ENCODE results near the gene TRIM22. TPM values are rescaled to one million over a fixed set of nuclear protein-coding genes. Genes with fewer than 3 reads are reported as not detected.

The TRIM22 gene
- total and polyA plus RNA-seq, 9 of the 15 experiments (the other 6 are each of a cell fraction or from before 2014, with no cell fraction given), result 0.06 to 1.1 (median 0.18) TPM; not detected in 2

GRCh38 chr11:5736396-5736795 lies 46.8 kb downstream of the TRIM22 start, which contains the start of gene OR56B1:
OR56B1 (plus strand) TSS chr11:5736448; CDS start chr11:5736517, 69 bp downstream.
- peaks cover 0 to 2% of the 10 kb centered on the region in 2 experiments; a peak in 3 of 5 replicates for H3K27me3 ChIP-seq (ENCODE audit: control insufficient read depth in 2 of 2, insufficient read depth in 2 of 2, low read length in 2 of 2)
- H3K4me3 ChIP-seq, result no peak within 1 kb of the TSS
- POLR2A ChIA-PET, result interaction anchor here (0.6 to 1.2 kb wide), 2 partner anchors 24 to 139 kb away, joined by 3 read pairs; no protein-coding TSS in a partner anchor
- ATAC-seq, result no peak
- no peak within 1 kb of the TSS for H2AFZ ChIP-seq (ENCODE audit: low read depth, low read length)
- no peak within 1 kb of the TSS for H3K27ac ChIP-seq (ENCODE audit: extremely low read depth, low read depth, low read length)
- DNase-seq (ENCODE audit: extremely low read depth in 1 of 4, low spot score in 3 of 4), result no peak
- no peak for FAIRE-seq
- H3K9me3 ChIP-seq (replicated peaks; ENCODE audit: control insufficient read depth, insufficient read depth, low read depth, low read length), result peaks cover 2% of the 10 kb centered on the region; the same call in 1 of the 2 replicates
- in situ Hi-C loops (cut with MboI), result no loop called here
- H3K4me2 ChIP-seq (ENCODE audit: insufficient read depth, low read length), result no peak within 1 kb of the TSS
- no peaks in the 10 kb centered on the region for H4K20me1 ChIP-seq (replicated peaks; ENCODE audit: control insufficient read depth, insufficient read depth, low read length)
- CTCF ChIA-PET (ENCODE audit: low intra/inter-chr PET ratio), result no interaction called here
- WGBS (ENCODE audit: insufficient coverage, low coverage, missing lambda C conversion rate), result 0% methylated on average over 1 of the region's 1 CpG
- H3K36me3 ChIP-seq (ENCODE audit: control insufficient read depth, insufficient read depth, low read length), result no peaks in the 10 kb centered on the region
- H3K9me1 ChIP-seq (ENCODE audit: control insufficient read depth, insufficient read depth, low read length), result no peaks in the 10 kb centered on the region
- no peaks in the 10 kb centered on the region for H3K79me2 ChIP-seq (ENCODE audit: control insufficient read depth, insufficient read depth, low read length)
- H3K4me1 ChIP-seq (replicated peaks in 1 of 2; ENCODE audit: control insufficient read depth in 2 of 2, insufficient read depth in 2 of 2, low read length in 2 of 2), result no peaks in the 10 kb centered on the region
- no peak within 1 kb of the TSS for H3K9ac ChIP-seq (ENCODE audit: insufficient read depth in 1 of 2, low read depth in 2 of 2, low read length in 2 of 2)
- BruUV-seq (replicated peaks), result no TSS peak
- intact Hi-C loops (cut with micrococcal nuclease), result no loop called here
- TF ChIP-seq ELK1 (CRISPR knock-in tag; IDR thresholded peaks at IDR 0.05) (no peak), POLR2AphosphoS2 (IDR thresholded peaks at IDR 0.05; ENCODE audit: low read length) (no peak), C11orf30 (IDR thresholded peaks at IDR 0.05; ENCODE audit: low read depth) (no peak), ZNF23 (CRISPR knock-in tag; IDR thresholded peaks at IDR 0.05) (no peak), ELF2 (CRISPR knock-in tag; IDR thresholded peaks at IDR 0.05) (no peak), KAT7 (CRISPR knock-in tag; IDR thresholded peaks at IDR 0.05; ENCODE audit: borderline replicate concordance) (no peak), ZNF133 (CRISPR knock-in tag; IDR thresholded peaks at IDR 0.05) (no peak), XRCC3 (IDR thresholded peaks at IDR 0.05) (no peak), RBBP5 (IDR thresholded peaks at IDR 0.05; ENCODE audit: borderline replicate concordance, insufficient read depth, low read length, poor library complexity, severe bottlenecking) (no peak), SP2 (IDR thresholded peaks at IDR 0.05; ENCODE audit: extremely low read depth, low read depth, low read length, poor library complexity, severe bottlenecking) (no peak), PBX2 (CRISPR knock-in tag; IDR thresholded peaks at IDR 0.05; ENCODE audit: low read depth) (no peak), PBX2 (tag; conservative IDR thresholded peaks at IDR 0.05; ENCODE audit: low read depth) (no peak)
- TF ChIP-seq, protein P1, sequence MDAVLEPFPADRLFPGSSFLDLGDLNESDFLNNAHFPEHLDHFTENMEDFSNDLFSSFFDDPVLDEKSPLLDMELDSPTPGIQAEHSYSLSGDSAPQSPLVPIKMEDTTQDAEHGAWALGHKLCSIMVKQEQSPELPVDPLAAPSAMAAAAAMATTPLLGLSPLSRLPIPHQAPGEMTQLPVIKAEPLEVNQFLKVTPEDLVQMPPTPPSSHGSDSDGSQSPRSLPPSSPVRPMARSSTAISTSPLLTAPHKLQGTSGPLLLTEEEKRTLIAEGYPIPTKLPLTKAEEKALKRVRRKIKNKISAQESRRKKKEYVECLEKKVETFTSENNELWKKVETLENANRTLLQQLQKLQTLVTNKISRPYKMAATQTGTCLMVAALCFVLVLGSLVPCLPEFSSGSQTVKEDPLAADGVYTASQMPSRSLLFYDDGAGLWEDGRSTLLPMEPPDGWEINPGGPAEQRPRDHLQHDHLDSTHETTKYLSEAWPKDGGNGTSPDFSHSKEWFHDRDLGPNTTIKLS (IDR thresholded peaks at IDR 0.05; ENCODE audit: borderline replicate concordance, low read depth), result no peak
- TF ChIP-seq, protein P2, sequence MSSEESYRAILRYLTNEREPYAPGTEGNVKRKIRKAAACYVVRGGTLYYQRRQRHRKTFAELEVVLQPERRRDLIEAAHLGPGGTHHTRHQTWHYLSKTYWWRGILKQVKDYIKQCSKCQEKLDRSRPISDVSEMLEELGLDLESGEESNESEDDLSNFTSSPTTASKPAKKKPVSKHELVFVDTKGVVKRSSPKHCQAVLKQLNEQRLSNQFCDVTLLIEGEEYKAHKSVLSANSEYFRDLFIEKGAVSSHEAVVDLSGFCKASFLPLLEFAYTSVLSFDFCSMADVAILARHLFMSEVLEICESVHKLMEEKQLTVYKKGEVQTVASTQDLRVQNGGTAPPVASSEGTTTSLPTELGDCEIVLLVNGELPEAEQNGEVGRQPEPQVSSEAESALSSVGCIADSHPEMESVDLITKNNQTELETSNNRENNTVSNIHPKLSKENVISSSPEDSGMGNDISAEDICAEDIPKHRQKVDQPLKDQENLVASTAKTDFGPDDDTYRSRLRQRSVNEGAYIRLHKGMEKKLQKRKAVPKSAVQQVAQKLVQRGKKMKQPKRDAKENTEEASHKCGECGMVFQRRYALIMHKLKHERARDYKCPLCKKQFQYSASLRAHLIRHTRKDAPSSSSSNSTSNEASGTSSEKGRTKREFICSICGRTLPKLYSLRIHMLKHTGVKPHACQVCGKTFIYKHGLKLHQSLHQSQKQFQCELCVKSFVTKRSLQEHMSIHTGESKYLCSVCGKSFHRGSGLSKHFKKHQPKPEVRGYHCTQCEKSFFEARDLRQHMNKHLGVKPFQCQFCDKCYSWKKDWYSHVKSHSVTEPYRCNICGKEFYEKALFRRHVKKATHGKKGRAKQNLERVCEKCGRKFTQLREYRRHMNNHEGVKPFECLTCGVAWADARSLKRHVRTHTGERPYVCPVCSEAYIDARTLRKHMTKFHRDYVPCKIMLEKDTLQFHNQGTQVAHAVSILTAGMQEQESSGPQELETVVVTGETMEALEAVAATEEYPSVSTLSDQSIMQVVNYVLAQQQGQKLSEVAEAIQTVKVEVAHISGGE (CRISPR knock-in tag; IDR thresholded peaks at IDR 0.05), result no peak

Measured in K562 (cell line).